DOHH2 (cell line): Measurements from ENCODE around the gene TFAP2A.
A peak's percentile ranks its signal among the peaks of the same experiment; 100 is the strongest.

ENCODE experiments used
- H3F3A ChIP-seq: fragments of 200-600 bp; sonication (generic), shearing (Covaris generic); 2 replicates; pipeline ENCODE4 v1.6.0; 2016; ENCODE audit warnings: antibody characterized with exemption, mild to moderate bottlenecking; ENCODE audit not compliant: control insufficient read depth, insufficient read depth
- H3K27ac ChIP-seq: fragments of 200-600 bp; sonication (generic); 2 replicates; pipeline ENCODE4 v1.5.1; 2014; ENCODE audit warnings: low read depth, mild to moderate bottlenecking, low read length, moderate library complexity
- H3K27me3 ChIP-seq: fragments of 200-600 bp; sonication (generic); 2 replicates; pipeline ENCODE4 v1.6.1; 2014; ENCODE audit warnings: mild to moderate bottlenecking, low read length, mixed read lengths; ENCODE audit not compliant: control insufficient read depth
- H3K36me3 ChIP-seq: fragments of 200-600 bp; sonication (generic); 2 replicates; pipeline ENCODE4 v1.6.1; 2014; ENCODE audit warnings: mild to moderate bottlenecking, low read length, moderate library complexity, mixed read lengths; ENCODE audit not compliant: control insufficient read depth
- H3K4me1 ChIP-seq: fragments of 200-600 bp; sonication (generic); 2 replicates; pipeline ENCODE4 v1.6.1; 2014; ENCODE audit warnings: mild to moderate bottlenecking, low read length, mixed read lengths; ENCODE audit not compliant: control insufficient read depth
- H3K4me2 ChIP-seq: fragments of 200-600 bp; sonication (generic); 2 replicates; pipeline ENCODE4 v1.6.0; 2014; ENCODE audit warnings: mild to moderate bottlenecking, low read length, moderate library complexity
- H3K4me3 ChIP-seq: fragments of 200-600 bp; sonication (generic); 2 replicates; pipeline ENCODE4 v1.5.1; 2014; ENCODE audit warnings: mild to moderate bottlenecking, low read length, mixed read lengths
- H3K79me2 ChIP-seq: fragments of 200-600 bp; sonication (generic); 2 replicates; pipeline ENCODE4 v1.6.1; 2014; ENCODE audit warnings: mild to moderate bottlenecking, low read length, mixed read lengths; ENCODE audit not compliant: control insufficient read depth
- H3K9me2 ChIP-seq: fragments of 200-600 bp; sonication (generic); replicated peaks from 2 replicates; pipeline ENCODE4 v1.6.1; 2014; ENCODE audit warnings: mild to moderate bottlenecking, low read length, mixed read lengths; ENCODE audit not compliant: control insufficient read depth
- H3K9me3 ChIP-seq: fragments of 200-600 bp; sonication (generic); 2 replicates; pipeline ENCODE4 v1.6.1; 2014; ENCODE audit warnings: antibody characterized with exemption, low read length, mixed read lengths; ENCODE audit not compliant: control insufficient read depth, insufficient read depth
- H4K20me1 ChIP-seq: fragments of 200-600 bp; sonication (generic); 2 replicates; pipeline ENCODE4 v1.6.0; 2014; ENCODE audit warnings: low read depth, mild to moderate bottlenecking, antibody characterized with exemption, low read length, moderate library complexity; ENCODE audit not compliant: control insufficient read depth, insufficient read depth
- CTCF ChIP-seq: fragments of 200-600 bp; sonication (generic); IDR thresholded peaks from one replicate; pipeline ENCODE4 v1.5.1; 2014; ENCODE audit warnings: antibody characterized with exemption, mild to moderate bottlenecking, low read depth, low read length; ENCODE audit not compliant: poor library complexity, severe bottlenecking
- EZH2phosphoT487 ChIP-seq: fragments of 200-600 bp; sonication (generic); IDR thresholded peaks from 2 replicates; pipeline ENCODE4 v1.6.1; 2017; ENCODE audit warnings: borderline replicate concordance, mild to moderate bottlenecking, antibody characterized with exemption, low read length, moderate library complexity, mixed read lengths

The TFAP2A gene

DNA sequence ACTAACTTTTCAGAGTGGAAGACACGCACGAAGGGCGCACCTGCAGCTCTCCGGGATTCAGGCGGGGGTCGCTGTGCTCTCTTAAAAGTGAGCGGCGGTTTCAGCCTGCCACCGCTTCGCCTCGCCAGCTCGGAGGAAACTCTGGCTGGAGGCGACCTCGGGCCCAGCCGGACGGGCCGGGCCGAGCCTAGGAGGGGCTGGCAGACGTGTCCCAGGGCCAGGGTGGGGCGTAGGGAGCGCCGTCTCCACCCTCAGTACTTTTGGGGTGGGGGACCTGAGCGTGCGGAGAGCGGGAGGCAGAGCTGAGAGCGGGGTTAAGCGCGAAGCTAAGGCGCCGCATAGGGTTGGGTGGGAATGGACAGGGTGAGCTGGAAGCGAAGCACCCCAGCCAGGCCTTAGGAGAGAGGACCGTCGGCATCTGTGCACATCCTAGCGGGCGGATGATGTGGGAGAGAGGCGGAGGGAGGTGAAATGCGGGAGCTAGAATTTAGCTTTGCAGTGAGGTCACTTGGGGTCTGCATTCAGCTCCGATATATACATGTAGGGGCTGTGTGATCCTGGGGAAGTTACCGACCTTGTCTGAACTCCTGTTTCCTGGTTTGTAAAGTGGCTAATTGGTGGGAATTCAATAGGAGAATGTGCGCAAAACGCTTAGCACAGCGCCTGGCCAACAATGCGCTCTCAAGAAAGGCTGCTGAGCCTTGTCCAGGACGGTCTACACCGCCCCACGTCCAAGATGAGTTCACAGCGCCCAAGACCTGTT lies 6.5 kb upstream of the TFAP2A start:
- peaks cover 23% of the 10 kb centered on the region for H3K4me1 ChIP-seq
- no peak overlapping the region for H3K4me2 ChIP-seq
- no peaks in the 10 kb centered on the region for H3F3A ChIP-seq
- H3K9me3 ChIP-seq = no peaks in the 10 kb centered on the region
- peak; percentile 42 for TF ChIP-seq CTCF
- TF ChIP-seq EZH2phosphoT487 = no peak
- no peaks in the 10 kb centered on the region for H3K36me3 ChIP-seq
- H3K27me3 ChIP-seq = peaks cover 57% of the 10 kb centered on the region
- no peak overlapping the region for H3K4me3 ChIP-seq
- no peaks in the 10 kb centered on the region for H3K9me2 ChIP-seq
- H3K27ac ChIP-seq = no peak overlapping the region
- no peaks in the 10 kb centered on the region for H3K79me2 ChIP-seq
- H4K20me1 ChIP-seq = no peaks in the 10 kb centered on the region

GRCh38 chr6:10420546-10421157 lies 5.8 kb upstream of the TFAP2A start:
- Histone ChIP-seq H3F3A (no peaks in the 10 kb centered on the region), H3K79me2 (no peaks in the 10 kb centered on the region), H3K27ac (no peak overlapping the region), H3K36me3 (no peaks in the 10 kb centered on the region), H3K4me3 (no peak overlapping the region), H3K9me2 (no peaks in the 10 kb centered on the region), H3K4me1 (peaks cover 17% of the 10 kb centered on the region), H4K20me1 (no peaks in the 10 kb centered on the region), H3K27me3 (peaks cover 61% of the 10 kb centered on the region), H3K9me3 (no peaks in the 10 kb centered on the region), H3K4me2 (no peak overlapping the region)
- TF ChIP-seq EZH2phosphoT487 (no peak), CTCF (no peak)

GRCh38 chr6:10419749-10420545 lies 5.1 kb upstream of the TFAP2A start:
- Histone ChIP-seq H3F3A (no peaks in the 10 kb centered on the region), H3K4me3 (no peak overlapping the region), H3K4me1 (peaks cover 17% of the 10 kb centered on the region), H3K79me2 (no peaks in the 10 kb centered on the region), H3K27me3 (peaks cover 65% of the 10 kb centered on the region), H3K9me2 (no peaks in the 10 kb centered on the region), H3K9me3 (no peaks in the 10 kb centered on the region), H4K20me1 (no peaks in the 10 kb centered on the region), H3K36me3 (no peaks in the 10 kb centered on the region), H3K4me2 (no peak overlapping the region), H3K27ac (no peak overlapping the region)
- TF ChIP-seq CTCF (no peak), EZH2phosphoT487 (no peak)
